ENCODE measurements around the gene NPY2R. TPM values are rescaled to one million over a fixed set of nuclear protein-coding genes. Genes with fewer than 3 reads are reported as not detected.

The NPY2R gene
- total and polyA plus RNA-seq, 2 donors (not counting 1 experiment from before 2014, with no cell fraction given): not detected

- H3K27me3 ChIP-seq (ENCODE audit: control insufficient read depth, insufficient read depth, low read length): no peaks in the 10 kb centered on the region
- H4K20me1 ChIP-seq (ENCODE audit: control insufficient read depth, extremely low read depth, insufficient read depth, low read length): no peaks in the 10 kb centered on the region
- H3K9ac ChIP-seq (ENCODE audit: insufficient read depth, low read length): no peak overlapping the region
- DNase-seq (ENCODE audit: low read depth in 2 of 2): no peak
- no peaks in the 10 kb centered on the region for H3K4me1 ChIP-seq (ENCODE audit: control insufficient read depth, extremely low read depth, insufficient read depth, low read length)
- no peak overlapping the region for H2AFZ ChIP-seq (ENCODE audit: low read length)
- no peak overlapping the region for H3K4me2 ChIP-seq (ENCODE audit: extremely low read depth, insufficient read depth, low read length)
- no peaks in the 10 kb centered on the region for H3K36me3 ChIP-seq (ENCODE audit: control insufficient read depth, insufficient read depth, low read length)
- TF ChIP-seq EZH2 (IDR thresholded peaks at IDR 0.05; ENCODE audit: low read length, missing control alignments): no peak
- TF ChIP-seq CTCF (conservative IDR thresholded peaks at IDR 0.05 in 1 of 2, IDR thresholded peaks at IDR 0.05 in 1 of 2; ENCODE audit: low read depth in 1 of 2, low read length in 2 of 2): no peak
- no peaks in the 10 kb centered on the region for H3K9me3 ChIP-seq (ENCODE audit: control insufficient read depth, insufficient read depth, low read depth, low read length)
- H3K4me3 ChIP-seq (replicated peaks in 1 of 4; ENCODE audit: control extremely low read depth in 1 of 4, insufficient read depth in 1 of 4, low read depth in 3 of 4, low read length in 4 of 4): no peak overlapping the region
- no peak overlapping the region for H3K27ac ChIP-seq (ENCODE audit: insufficient read depth, low read length)
- H3K79me2 ChIP-seq (ENCODE audit: control insufficient read depth, insufficient read depth, low read length): no peaks in the 10 kb centered on the region
Measured at GRCh38 chr4:155190099-155190498, 18.3 kb upstream of the NPY2R start.

DNA sequence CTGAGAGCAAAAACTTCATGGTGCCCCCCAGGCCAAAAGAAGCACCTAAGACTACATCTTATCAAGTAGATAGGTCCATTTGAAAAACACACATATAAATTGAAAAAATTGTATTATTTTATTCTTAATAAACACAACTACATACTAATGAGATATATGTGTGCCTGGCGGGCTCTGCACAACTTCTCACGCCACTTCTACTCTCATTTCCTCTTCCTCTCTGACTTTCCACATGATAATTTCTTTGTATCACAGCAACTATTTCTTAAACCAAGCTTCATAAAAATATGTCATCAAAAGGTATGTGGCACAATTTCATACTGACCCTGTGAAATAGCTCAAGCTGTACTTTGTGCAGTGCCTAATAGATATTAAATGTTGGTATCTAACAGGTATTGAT, 10.7 kb upstream of the NPY2R start:
- Histone ChIP-seq H3K27me3 (ENCODE audit: control insufficient read depth, insufficient read depth, low read length) (no peaks in the 10 kb centered on the region), H3K27ac (ENCODE audit: insufficient read depth, low read length) (no peak overlapping the region), H4K20me1 (ENCODE audit: control insufficient read depth, extremely low read depth, insufficient read depth, low read length) (no peaks in the 10 kb centered on the region), H3K4me3 (replicated peaks in 1 of 4; ENCODE audit: control extremely low read depth in 1 of 4, insufficient read depth in 1 of 4, low read depth in 3 of 4, low read length in 4 of 4) (no peak overlapping the region), H3K79me2 (ENCODE audit: control insufficient read depth, insufficient read depth, low read length) (no peaks in the 10 kb centered on the region), H3K4me1 (ENCODE audit: control insufficient read depth, extremely low read depth, insufficient read depth, low read length) (no peaks in the 10 kb centered on the region), H3K9me3 (ENCODE audit: control insufficient read depth, insufficient read depth, low read depth, low read length) (no peaks in the 10 kb centered on the region), H3K4me2 (ENCODE audit: extremely low read depth, insufficient read depth, low read length) (no peak overlapping the region), H2AFZ (ENCODE audit: low read length) (no peak overlapping the region), H3K36me3 (ENCODE audit: control insufficient read depth, insufficient read depth, low read length) (no peaks in the 10 kb centered on the region), H3K9ac (ENCODE audit: insufficient read depth, low read length) (no peak overlapping the region)
- no peak for DNase-seq (ENCODE audit: low read depth in 2 of 2)
- TF ChIP-seq CTCF (conservative IDR thresholded peaks at IDR 0.05 in 1 of 2, IDR thresholded peaks at IDR 0.05 in 1 of 2; ENCODE audit: low read depth in 1 of 2, low read length in 2 of 2) (no peak), EZH2 (IDR thresholded peaks at IDR 0.05; ENCODE audit: low read length, missing control alignments) (no peak)

DNA sequence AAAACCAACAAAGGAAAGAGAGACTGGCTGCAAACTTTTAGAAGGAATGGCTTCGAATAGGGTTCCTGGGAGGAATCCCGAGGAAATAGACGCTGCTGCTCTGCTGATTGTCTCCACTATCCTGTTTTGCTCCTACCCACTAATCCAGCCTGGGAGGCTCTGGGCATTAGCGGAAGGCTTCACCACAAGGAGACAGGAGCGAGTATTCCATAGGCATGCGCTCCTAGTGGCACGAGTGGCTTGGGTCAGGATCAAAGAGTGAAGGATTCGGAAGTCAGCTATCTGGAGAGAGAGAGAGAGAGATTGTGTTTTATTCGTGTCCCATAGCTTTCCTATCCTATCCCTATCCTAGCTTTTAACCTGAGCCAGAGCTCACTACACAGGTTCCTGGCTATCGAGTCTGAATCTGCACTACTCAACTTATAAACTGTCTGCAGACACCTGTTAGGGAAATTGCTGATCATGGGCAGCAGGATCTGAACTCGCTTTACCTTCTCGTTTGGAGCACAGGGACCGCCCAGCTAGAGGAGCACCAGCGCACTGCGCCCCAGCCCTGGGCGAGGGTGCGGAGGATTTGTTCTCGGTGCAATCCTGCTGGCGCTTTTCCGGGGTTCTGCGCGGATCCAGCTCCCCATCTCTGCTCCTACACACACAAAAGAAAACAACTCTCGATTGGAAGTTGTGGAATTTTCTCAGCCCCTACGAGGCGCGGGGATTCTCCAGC, 740 bp upstream of the NPY2R start:
- peak; percentile 53 for TF ChIP-seq EZH2 (IDR thresholded peaks at IDR 0.05; ENCODE audit: low read length, missing control alignments)
- TF ChIP-seq CTCF (conservative IDR thresholded peaks at IDR 0.05 in 1 of 2, IDR thresholded peaks at IDR 0.05 in 1 of 2; ENCODE audit: low read depth in 1 of 2, low read length in 2 of 2): peak in 1 of 2 donors; percentile 32
- no peak overlapping the region for H3K4me2 ChIP-seq (ENCODE audit: extremely low read depth, insufficient read depth, low read length)
- no peak overlapping the region for H2AFZ ChIP-seq (ENCODE audit: low read length)
- H3K79me2 ChIP-seq (ENCODE audit: control insufficient read depth, insufficient read depth, low read length): no peaks in the 10 kb centered on the region
- no peaks in the 10 kb centered on the region for H4K20me1 ChIP-seq (ENCODE audit: control insufficient read depth, extremely low read depth, insufficient read depth, low read length)
- no peak overlapping the region for H3K27ac ChIP-seq (ENCODE audit: insufficient read depth, low read length)
- H3K4me3 ChIP-seq (replicated peaks in 1 of 4; ENCODE audit: control extremely low read depth in 1 of 4, insufficient read depth in 1 of 4, low read depth in 3 of 4, low read length in 4 of 4): peak overlapping the region in 1 of 4 experiments; percentile 42
- no peaks in the 10 kb centered on the region for H3K36me3 ChIP-seq (ENCODE audit: control insufficient read depth, insufficient read depth, low read length)
- H3K27me3 ChIP-seq (ENCODE audit: control insufficient read depth, insufficient read depth, low read length): peaks cover 11% of the 10 kb centered on the region
- H3K4me1 ChIP-seq (ENCODE audit: control insufficient read depth, extremely low read depth, insufficient read depth, low read length): no peaks in the 10 kb centered on the region
- no peaks in the 10 kb centered on the region for H3K9me3 ChIP-seq (ENCODE audit: control insufficient read depth, insufficient read depth, low read depth, low read length)
- H3K9ac ChIP-seq (ENCODE audit: insufficient read depth, low read length): no peak overlapping the region
- DNase-seq (ENCODE audit: low read depth in 2 of 2): peak in 1 of 2 donors; percentile 4

Measured in fibroblast of lung (primary cell).